T-helper 9 cell (primary cell): ENCODE data around the gene SLAMF1.
"Not testable (repeated sequence)": the region's sequence is repeated elsewhere in the genome, so short reads cannot be mapped to it uniquely, and the experiment has no call there.

ENCODE experiments used
- DNase-seq: peaks from one replicate; pipeline ENCODE4 v3.0.0-alpha.2; 2020
- total RNA-seq, 2 donors: gene quantifications; one replicate each; lab custom pipeline; 2026; lab: John Stamatoyannopoulos, UW

SLAMF1 gene
- total RNA-seq = 67.3 to 118 reads per million in 2 donors

- DNase-seq = no peak
These were observed at the start of gene SLAMF1 for GRCh38 chr1:160646711-160647328. SLAMF1 (minus strand) TSS chr1:160647044; CDS start chr1:160646945, 99 bp downstream.

- not testable (repeated sequence) for DNase-seq
These were observed 45.5 kb upstream of the SLAMF1 start for GRCh38 chr1:160692390-160692789.

GRCh38 chr1:160685266-160685665 lies 38.4 kb upstream of the SLAMF1 start:
- DNase-seq = no peak

- no peak for DNase-seq
These were observed 36.4 kb upstream of the SLAMF1 start for GRCh38 chr1:160682983-160683865.

GRCh38 chr1:160681891-160682140 lies 35.0 kb upstream of the SLAMF1 start:
- no peak for DNase-seq

- peak; percentile 86 for DNase-seq
These were observed 34.4 kb upstream of the SLAMF1 start for GRCh38 chr1:160681066-160681890.

- no peak for DNase-seq
These were observed 33.6 kb upstream of the SLAMF1 start for GRCh38 chr1:160680399-160680798.

GRCh38 chr1:160679893-160680292 lies 33.0 kb upstream of the SLAMF1 start:
- no peak for DNase-seq

GRCh38 chr1:160676869-160677597 lies 30.2 kb upstream of the SLAMF1 start:
- DNase-seq = no peak

GRCh38 chr1:160675641-160676410 lies 29.0 kb upstream of the SLAMF1 start:
- peak; percentile 62 for DNase-seq

- DNase-seq = no peak
These were observed 27.6 kb upstream of the SLAMF1 start for GRCh38 chr1:160674415-160674814.

- no peak for DNase-seq
These were observed 26.2 kb upstream of the SLAMF1 start for GRCh38 chr1:160672789-160673695.

GRCh38 chr1:160671603-160672517 lies 25.0 kb upstream of the SLAMF1 start:
- no peak for DNase-seq

GRCh38 chr1:160670701-160671100 lies 23.9 kb upstream of the SLAMF1 start:
- DNase-seq = no peak

- DNase-seq = no peak
These were observed 23.0 kb upstream of the SLAMF1 start for GRCh38 chr1:160669802-160670201.

- DNase-seq = no peak
These were observed 22.4 kb upstream of the SLAMF1 start for GRCh38 chr1:160669276-160669675.

GRCh38 chr1:160667896-160668295 lies 21.1 kb upstream of the SLAMF1 start:
- no peak for DNase-seq

- DNase-seq = no peak
These were observed 19.2 kb upstream of the SLAMF1 start for GRCh38 chr1:160666079-160666442.

- DNase-seq = no peak
These were observed 18.7 kb upstream of the SLAMF1 start for GRCh38 chr1:160665330-160666078.
